Uterus (tissue), 2 donors: ENCODE data around the gene KCNQ2.

ENCODE experiments used
- CTCF ChIP-seq, 4 experiments: fragments of 200-600 bp in 2 of 4; fragments of 450-650 bp in 2 of 4; sonication (generic) in 2 of 4; IDR thresholded peaks; one replicate each; pipeline ENCODE4 v1.5.1; 2016 to 2019; ENCODE audit warnings: antibody characterized with exemption in 4 of 4, mild to moderate bottlenecking in 2 of 4, moderate library complexity in 1 of 4
- POLR2A ChIP-seq, 2 donors: fragments of 450-650 bp; IDR thresholded peaks; one replicate each; pipeline ENCODE4 v1.6.1; 2016; ENCODE audit warnings: antibody characterized with exemption in 2 of 2, mild to moderate bottlenecking in 1 of 2, moderate library complexity in 1 of 2

GRCh38 chr20:63380346-63380870, 92.0 kb downstream of the KCNQ2 start:
- no peak for TF ChIP-seq POLR2A (IDR thresholded peaks at IDR 0.05)
- no peak for TF ChIP-seq CTCF (IDR thresholded peaks at IDR 0.05)
